Measurements from ENCODE around the gene SNHG17.
"Not testable (repeated sequence)": the region's sequence is repeated elsewhere in the genome, so short reads cannot be mapped to it uniquely, and the experiment has no call there.

SNHG17 gene

GRCh38 chr20:38471245-38471644, 36.1 kb upstream of the SNHG17 start:
- H3K4me3 ChIP-seq (replicated peaks; ENCODE audit: insufficient read depth, low read length), result no peak overlapping the region
- TF ChIP-seq POLR2AphosphoS5 (IDR thresholded peaks at IDR 0.05; ENCODE audit: low read depth) (no peak), GABPA (IDR thresholded peaks at IDR 0.05; ENCODE audit: low read depth) (no peak), REST (IDR thresholded peaks at IDR 0.05; ENCODE audit: insufficient replicate concordance, low read depth) (no peak), SPI1 (IDR thresholded peaks at IDR 0.05; ENCODE audit: borderline replicate concordance, low read depth) (no peak), CTCF (IDR thresholded peaks at IDR 0.05; ENCODE audit: insufficient read depth, low read length) (no peak)
- no peaks in the 10 kb centered on the region for H3K27me3 ChIP-seq (ENCODE audit: insufficient read depth, poor library complexity, severe bottlenecking)

GRCh38 chr20:38466983-38467382, 31.9 kb upstream of the SNHG17 start:
- Histone ChIP-seq H3K4me3 (replicated peaks; ENCODE audit: insufficient read depth, low read length) (no peak overlapping the region), H3K27ac (replicated peaks) (no peak overlapping the region), H3K27me3 (ENCODE audit: insufficient read depth, poor library complexity, severe bottlenecking) (no peaks in the 10 kb centered on the region)
- TF ChIP-seq SPI1 (IDR thresholded peaks at IDR 0.05; ENCODE audit: borderline replicate concordance, low read depth), result no peak
- TF ChIP-seq REST (IDR thresholded peaks at IDR 0.05; ENCODE audit: insufficient replicate concordance, low read depth), result no peak
- no peak for TF ChIP-seq POLR2AphosphoS5 (IDR thresholded peaks at IDR 0.05; ENCODE audit: low read depth)
- no peak for TF ChIP-seq CTCF (IDR thresholded peaks at IDR 0.05; ENCODE audit: insufficient read depth, low read length)
- no peak for TF ChIP-seq GABPA (IDR thresholded peaks at IDR 0.05; ENCODE audit: low read depth)
- DNase-seq (ENCODE audit: low read depth in 1 of 2, low spot score in 1 of 2), result no peak

More at GRCh38 chr20:38471245-38471644, 36.1 kb upstream of the SNHG17 start:
- H3K27ac ChIP-seq (replicated peaks), result no peak overlapping the region
- no peak for DNase-seq (ENCODE audit: low read depth in 1 of 2, low spot score in 1 of 2)

DNA sequence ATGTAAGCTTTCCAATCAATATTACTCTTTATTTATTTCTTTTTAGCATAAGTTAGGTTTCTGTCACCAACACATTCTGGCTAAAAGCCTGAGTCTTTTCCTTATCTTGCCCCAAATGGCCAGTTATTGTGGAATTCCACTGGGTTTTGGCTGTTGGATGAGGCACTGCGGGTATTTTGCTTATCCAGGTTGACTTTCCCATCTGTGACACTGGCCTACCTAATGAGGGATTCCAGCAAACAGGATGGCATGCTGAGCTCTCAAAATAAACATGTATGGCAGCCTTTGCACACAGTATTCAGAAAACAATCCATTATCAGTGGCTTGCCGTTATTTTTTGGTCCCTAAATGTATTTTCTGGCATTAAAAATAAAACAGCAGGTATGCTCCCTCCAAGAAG, 31.0 kb upstream of the SNHG17 start:
- Histone ChIP-seq H3K27me3 (ENCODE audit: insufficient read depth, poor library complexity, severe bottlenecking) (no peaks in the 10 kb centered on the region), H3K27ac (replicated peaks) (no peak overlapping the region), H3K4me3 (replicated peaks; ENCODE audit: insufficient read depth, low read length) (no peak overlapping the region)
- no peak for TF ChIP-seq CTCF (IDR thresholded peaks at IDR 0.05; ENCODE audit: insufficient read depth, low read length)
- TF ChIP-seq SPI1 (IDR thresholded peaks at IDR 0.05; ENCODE audit: borderline replicate concordance, low read depth), result no peak
- no peak for TF ChIP-seq GABPA (IDR thresholded peaks at IDR 0.05; ENCODE audit: low read depth)
- TF ChIP-seq POLR2AphosphoS5 (IDR thresholded peaks at IDR 0.05; ENCODE audit: low read depth), result no peak
- no peak for TF ChIP-seq REST (IDR thresholded peaks at IDR 0.05; ENCODE audit: insufficient replicate concordance, low read depth)
- no peak for DNase-seq (ENCODE audit: low read depth in 1 of 2, low spot score in 1 of 2)

DNA sequence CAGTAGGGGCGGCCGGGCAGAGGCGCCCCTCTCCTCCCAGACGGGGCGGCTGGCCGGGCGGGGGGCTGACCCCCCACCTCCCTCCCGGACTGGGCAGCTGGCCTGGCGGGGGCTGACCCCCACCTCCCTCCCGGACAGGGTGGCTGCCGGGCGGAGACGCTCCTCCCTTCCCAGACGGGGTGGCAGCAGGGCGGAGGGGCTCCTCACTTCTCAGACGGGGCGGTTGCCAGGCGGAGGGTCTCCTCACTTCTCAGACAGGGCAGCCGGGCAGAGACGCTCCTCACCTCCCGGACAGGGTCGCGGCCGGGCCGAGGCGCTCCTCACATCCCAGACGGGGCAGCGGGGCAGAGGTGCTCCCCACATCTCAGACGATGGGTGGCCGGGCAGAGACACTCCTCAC, 26.4 kb upstream of the SNHG17 start:
- DNase-seq (ENCODE audit: low read depth in 1 of 2, low spot score in 1 of 2); H3K4me3 ChIP-seq (replicated peaks; ENCODE audit: insufficient read depth, low read length); H3K27ac ChIP-seq (replicated peaks); H3K27me3 ChIP-seq (ENCODE audit: insufficient read depth, poor library complexity, severe bottlenecking): not testable (repeated sequence)

DNA sequence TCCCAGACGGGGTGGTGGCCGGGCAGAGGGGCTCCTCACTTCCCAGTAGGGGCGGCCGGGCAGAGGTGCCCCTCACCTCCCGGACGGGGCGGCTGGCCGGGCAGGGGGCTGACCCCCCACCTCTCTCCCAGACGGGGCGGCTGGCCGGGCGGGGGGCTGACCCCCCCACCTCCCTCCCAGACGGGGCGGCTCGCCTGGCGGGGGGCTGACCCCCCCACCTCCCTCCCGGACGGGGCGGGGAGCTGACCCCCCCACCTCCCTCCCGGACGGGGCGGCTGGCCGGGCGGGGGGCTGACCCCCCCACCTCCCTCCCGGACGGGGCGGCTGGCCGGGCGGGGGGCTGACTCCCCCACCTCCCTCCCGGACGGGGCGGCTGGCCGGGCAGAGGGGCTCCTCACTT, 26.0 kb upstream of the SNHG17 start:
- H3K27ac ChIP-seq (replicated peaks); DNase-seq (ENCODE audit: low read depth in 1 of 2, low spot score in 1 of 2); H3K4me3 ChIP-seq (replicated peaks; ENCODE audit: insufficient read depth, low read length); H3K27me3 ChIP-seq (ENCODE audit: insufficient read depth, poor library complexity, severe bottlenecking): not testable (repeated sequence)

- not testable (repeated sequence) for H3K27ac ChIP-seq (replicated peaks); H3K4me3 ChIP-seq (replicated peaks; ENCODE audit: insufficient read depth, low read length); H3K27me3 ChIP-seq (ENCODE audit: insufficient read depth, poor library complexity, severe bottlenecking); DNase-seq (ENCODE audit: low read depth in 1 of 2, low spot score in 1 of 2)
These were observed 25.5 kb upstream of the SNHG17 start for GRCh38 chr20:38460631-38461030.
